GM12878 (cell line): ENCODE measurements around the gene POU2AF1. TPM values are rescaled to one million over a fixed set of nuclear protein-coding genes. Genes with fewer than 3 reads are reported as not detected.
A peak's percentile ranks its signal among the peaks of the same experiment; 100 is the strongest.

Experiments used
- ATF3 ChIP-seq: IDR thresholded peaks from 2 replicates; pipeline ENCODE4 v1.6.1; 2011; ENCODE audit warnings: low read depth, mild to moderate bottlenecking, low read length, moderate library complexity, borderline replicate concordance; ENCODE audit errors: extremely low read depth
- BCL11A ChIP-seq: IDR thresholded peaks from 2 replicates; pipeline ENCODE4 v1.6.1; 2011; ENCODE audit warnings: low read depth, low read length
- BHLHE40 ChIP-seq, 2 experiments: fragments of 450-650 bp in 1 of 2; IDR thresholded peaks; 2 replicates each; pipeline ENCODE4 v1.6.1; 2011 to 2017; ENCODE audit warnings: low read depth in 2 of 2, borderline replicate concordance in 1 of 2, improper control_type of control experiment in 1 of 2, low read length in 1 of 2, mild to moderate bottlenecking in 1 of 2
- BMI1 ChIP-seq: fragments of 450-650 bp; IDR thresholded peaks from 2 replicates; pipeline ENCODE4 v1.6.1; 2016; ENCODE audit warnings: mild to moderate bottlenecking, moderate library complexity, borderline replicate concordance
- BRCA1 ChIP-seq: IDR thresholded peaks from 2 replicates; pipeline ENCODE4 v1.6.1; 2011; ENCODE audit warnings: low read depth, low read length, improper control_type of control experiment
- DPF2 ChIP-seq: fragments of 450-650 bp; IDR thresholded peaks from 2 replicates; pipeline ENCODE4 v1.6.1; 2017; ENCODE audit warnings: mild to moderate bottlenecking
- HDAC6 ChIP-seq: fragments of 200-600 bp; sonication (generic); IDR thresholded peaks from one replicate; pipeline ENCODE4 v1.8.0; 2017; ENCODE audit warnings: antibody characterized with exemption; ENCODE audit not compliant: unreplicated experiment
- IKZF2 ChIP-seq, 2 experiments: fragments of 450-650 bp; IDR thresholded peaks; 2 replicates each; pipeline ENCODE4 v1.6.1; 2017; ENCODE audit warnings: mild to moderate bottlenecking in 2 of 2, moderate library complexity in 2 of 2
- IRF4 ChIP-seq: IDR thresholded peaks from 2 replicates; pipeline ENCODE4 v1.6.1; 2011; ENCODE audit warnings: low read depth, low read length
- PAX8 ChIP-seq: fragments of 450-650 bp; IDR thresholded peaks from 2 replicates; pipeline ENCODE4 v1.6.1; 2017; ENCODE audit warnings: mild to moderate bottlenecking, moderate library complexity
- POLR2AphosphoS2 ChIP-seq: IDR thresholded peaks from 2 replicates; pipeline ENCODE4 v1.6.1; 2011; ENCODE audit warnings: low read depth, mild to moderate bottlenecking, low read length, improper control_type of control experiment, moderate library complexity
- POLR2AphosphoS5 ChIP-seq: IDR thresholded peaks from 2 replicates; pipeline ENCODE4 v1.6.1; 2011; ENCODE audit warnings: mild to moderate bottlenecking, low read length, inconsistent platforms
- POU2F2 ChIP-seq: IDR thresholded peaks from 3 replicates; pipeline ENCODE4 v1.6.1; 2011; ENCODE audit warnings: low read depth, mild to moderate bottlenecking, low read length, borderline replicate concordance
- RCOR1 ChIP-seq: conservative IDR thresholded peaks from 2 replicates; pipeline ENCODE4 v1.6.1; 2012; ENCODE audit warnings: low read depth, low read length, improper control_type of control experiment
- RUNX3 ChIP-seq: IDR thresholded peaks from 2 replicates; pipeline ENCODE4 v1.6.1; 2012; ENCODE audit warnings: low read length, inconsistent platforms
- SP1 ChIP-seq: IDR thresholded peaks from one replicate; pipeline ENCODE4 v1.6.1; 2011; ENCODE audit warnings: low read depth, low read length
- TAF1 ChIP-seq: IDR thresholded peaks from 2 replicates; pipeline ENCODE4 v1.6.1; 2011; ENCODE audit warnings: mild to moderate bottlenecking, low read depth, low read length, borderline replicate concordance
- TBL1XR1 ChIP-seq: IDR thresholded peaks from 2 replicates; pipeline ENCODE4 v1.6.1; 2012; ENCODE audit warnings: low read depth, low read length, improper control_type of control experiment
- ZNF274 ChIP-seq: IDR thresholded peaks from one replicate; pipeline ENCODE4 v1.8.0; 2011; ENCODE audit not compliant: insufficient read length, insufficient read depth
- ZNF384 ChIP-seq: IDR thresholded peaks from 2 replicates; pipeline ENCODE4 v1.6.1; 2012; ENCODE audit warnings: low read depth, mild to moderate bottlenecking, low read length, improper control_type of control experiment, borderline replicate concordance
- polyA plus RNA-seq, 11 experiments: library from polyadenylated mRNA; depleted of rRNA in 4 of 11; unstranded in 6 of 11; stranded (reverse) in 5 of 11; fragments of >200 nt; fragmentation: Nextera tagmentation in 4 of 11; fragmentation: Illumina TruSeq in 1 of 11; extraction: Ambion mirVana in 4 of 11; extraction: Trizol in 1 of 11; gene quantifications; 1 replicate in 1 of 11; 2 replicates in 10 of 11; pipeline versions ENCODE4 v1.2.1 to v1.2.3, GENCODE V29; 2011 to 2016; ENCODE audit warnings: inconsistent platforms in 2 of 11, missing spikeins in 2 of 11, low read depth in 1 of 11
- total RNA-seq, 4 experiments: library from RNA; depleted of rRNA in 3 of 4; stranded (reverse); fragments of >200 nt in 3 of 4; fragmentation: Illumina TruSeq in 1 of 4; extraction: Trizol in 1 of 4; gene quantifications; 2 replicates each; pipeline versions ENCODE4 v1.2.1 to v1.2.3, GENCODE V29; 2013 to 2021
- TF ChIP-seq, protein P1 (sequence below): IDR thresholded peaks from 2 replicates; pipeline ENCODE4 v1.6.1; 2011; ENCODE audit warnings: low read depth, low read length, improper control_type of control experiment, borderline replicate concordance
- TF ChIP-seq, protein P2 (sequence below): fragments of 150-350 bp; IDR thresholded peaks from 2 replicates; pipeline ENCODE4 v1.6.1; 2014; ENCODE audit warnings: mild to moderate bottlenecking, low read depth, low read length

Gene POU2AF1
- total and polyA plus RNA-seq, 10 of the 15 experiments (the other 5 are each of a cell fraction or from before 2014, with no cell fraction given) = 13.1 to 169 (median 75.5) TPM

GRCh38 chr11:111376181-111376871, 2.7 kb downstream of the POU2AF1 start (continued):
- peak; percentile 60; the same call in 1 of the 2 replicates for TF ChIP-seq POLR2AphosphoS2
- no peak for TF ChIP-seq HDAC6
- no peak for TF ChIP-seq BRCA1
- TF ChIP-seq, protein P1, sequence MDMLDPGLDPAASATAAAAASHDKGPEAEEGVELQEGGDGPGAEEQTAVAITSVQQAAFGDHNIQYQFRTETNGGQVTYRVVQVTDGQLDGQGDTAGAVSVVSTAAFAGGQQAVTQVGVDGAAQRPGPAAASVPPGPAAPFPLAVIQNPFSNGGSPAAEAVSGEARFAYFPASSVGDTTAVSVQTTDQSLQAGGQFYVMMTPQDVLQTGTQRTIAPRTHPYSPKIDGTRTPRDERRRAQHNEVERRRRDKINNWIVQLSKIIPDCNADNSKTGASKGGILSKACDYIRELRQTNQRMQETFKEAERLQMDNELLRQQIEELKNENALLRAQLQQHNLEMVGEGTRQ = no peak
- 0 out of 2 replicates have a peak, but pooled peaks have one; percentile 11 for TF ChIP-seq DPF2
- no peak for TF ChIP-seq SP1
- TF ChIP-seq ZNF274 = no peak
- no peak for TF ChIP-seq TBL1XR1
- TF ChIP-seq BMI1 = no peak
- TF ChIP-seq RCOR1 = 0 out of 2 replicates have a peak, but pooled peaks have one; percentile 46
- peak; percentile 17; the same call in 1 of the 2 replicates for TF ChIP-seq RUNX3
- peak; percentile 54; the same call in 1 of the 2 replicates for TF ChIP-seq IRF4
- TF ChIP-seq BCL11A = 0 out of 2 replicates have a peak, but pooled peaks have one; percentile 11
- TF ChIP-seq TAF1 = 0 out of 2 replicates have a peak, but pooled peaks have one; percentile 24
- TF ChIP-seq POU2F2 = no peak; the same call in 2 of the 3 replicates
- TF ChIP-seq ZNF384 = no peak
- TF ChIP-seq IKZF2 (IDR thresholded peaks at IDR 0.05) = peak in 1 of 2 experiments; percentile 21; a peak in 1 of 4 replicates
- TF ChIP-seq, protein P2, sequence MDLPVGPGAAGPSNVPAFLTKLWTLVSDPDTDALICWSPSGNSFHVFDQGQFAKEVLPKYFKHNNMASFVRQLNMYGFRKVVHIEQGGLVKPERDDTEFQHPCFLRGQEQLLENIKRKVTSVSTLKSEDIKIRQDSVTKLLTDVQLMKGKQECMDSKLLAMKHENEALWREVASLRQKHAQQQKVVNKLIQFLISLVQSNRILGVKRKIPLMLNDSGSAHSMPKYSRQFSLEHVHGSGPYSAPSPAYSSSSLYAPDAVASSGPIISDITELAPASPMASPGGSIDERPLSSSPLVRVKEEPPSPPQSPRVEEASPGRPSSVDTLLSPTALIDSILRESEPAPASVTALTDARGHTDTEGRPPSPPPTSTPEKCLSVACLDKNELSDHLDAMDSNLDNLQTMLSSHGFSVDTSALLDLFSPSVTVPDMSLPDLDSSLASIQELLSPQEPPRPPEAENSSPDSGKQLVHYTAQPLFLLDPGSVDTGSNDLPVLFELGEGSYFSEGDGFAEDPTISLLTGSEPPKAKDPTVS = no peak
- no peak for TF ChIP-seq PAX8
- 0 out of 4 replicates have a peak, but pooled peaks have one; percentile 8 to 23 for TF ChIP-seq BHLHE40 (IDR thresholded peaks at IDR 0.05; ENCODE audit: borderline replicate concordance in 1 of 2, low read depth in 2 of 2, low read length in 1 of 2)
- no peak for TF ChIP-seq ATF3
- peak; percentile 64 for TF ChIP-seq POLR2AphosphoS5
